ENCODE results near the gene TRIM44. TPM values are rescaled to one million over a fixed set of nuclear protein-coding genes. Genes with fewer than 3 reads are reported as not detected.
A peak's percentile ranks its signal among the peaks of the same experiment; 100 is the strongest.

The TRIM44 gene
- total and polyA plus RNA-seq, 12 donors, result 5.5 to 89.8 (median 34.1) TPM

DNA sequence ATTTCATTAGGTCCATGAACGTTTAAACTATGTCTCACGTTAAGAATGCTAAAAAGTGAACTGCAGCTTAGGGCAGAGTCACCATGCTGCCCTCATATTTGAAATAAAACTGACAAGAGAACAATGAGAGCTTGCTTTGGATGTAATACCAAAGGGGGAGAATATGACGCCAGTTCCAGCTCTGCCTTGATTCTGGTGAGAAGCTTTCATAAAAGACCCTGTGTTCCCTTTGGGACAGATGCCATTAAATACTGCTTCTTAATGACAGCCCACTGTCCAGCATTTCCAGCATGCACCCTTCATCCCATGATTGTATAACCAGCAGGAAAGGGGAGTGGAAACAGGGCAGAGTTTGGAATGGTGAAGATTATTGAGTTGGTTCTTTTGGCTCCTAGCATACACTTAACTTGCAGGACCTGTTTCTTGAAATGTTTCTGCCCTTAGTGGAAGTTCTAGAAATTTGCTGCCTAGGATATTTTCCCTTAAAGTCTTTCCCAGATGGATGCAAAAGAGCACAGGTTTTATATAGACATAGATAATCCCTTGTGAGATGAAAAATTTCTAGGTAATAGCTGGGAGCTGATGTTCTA is 142.0 kb downstream of the TRIM44 start:
- H3K27me3 ChIP-seq, result no peaks in the 10 kb centered on the region
- no peaks in the 10 kb centered on the region for H3K9me3 ChIP-seq (replicated peaks in 1 of 3)
- WGBS, 4 donors, result 84 to 93% (median 87%) methylated on average over 3 of the region's 3 CpGs
- H3K27ac ChIP-seq, result no peak overlapping the region
- no peak overlapping the region for H3K4me3 ChIP-seq
- H3K4me1 ChIP-seq (replicated peaks in 1 of 2), result no peaks in the 10 kb centered on the region
- intact Hi-C loops (cut with DNase I), result no loop called here
- no peaks in the 10 kb centered on the region for H3K36me3 ChIP-seq (replicated peaks in 1 of 2)
- DNase-seq, result no peak
- no peak for TF ChIP-seq CTCF (IDR thresholded peaks at IDR 0.05)
- TF ChIP-seq POLR2A (IDR thresholded peaks at IDR 0.05), result no peak

- intact Hi-C loops (cut with DNase I), result no loop called here
- no peak for DNase-seq
- TF ChIP-seq CTCF (IDR thresholded peaks at IDR 0.05) (no peak), POLR2A (IDR thresholded peaks at IDR 0.05) (no peak)
- H3K36me3 ChIP-seq (replicated peaks in 1 of 2), result no peaks in the 10 kb centered on the region
- no peak overlapping the region for H3K27ac ChIP-seq
- peaks cover 0 to 25% of the 10 kb centered on the region in 2 donors for H3K4me1 ChIP-seq (replicated peaks in 1 of 2)
- WGBS, 4 donors, result 73 to 75% (median 74%) methylated on average over 4 of the region's 4 CpGs
- H3K4me3 ChIP-seq, result no peak overlapping the region
- no peaks in the 10 kb centered on the region for H3K9me3 ChIP-seq (replicated peaks in 1 of 3)
- no peaks in the 10 kb centered on the region for H3K27me3 ChIP-seq
Measured at GRCh38 chr11:35809561-35809960, 147.0 kb downstream of the TRIM44 start.

DNA sequence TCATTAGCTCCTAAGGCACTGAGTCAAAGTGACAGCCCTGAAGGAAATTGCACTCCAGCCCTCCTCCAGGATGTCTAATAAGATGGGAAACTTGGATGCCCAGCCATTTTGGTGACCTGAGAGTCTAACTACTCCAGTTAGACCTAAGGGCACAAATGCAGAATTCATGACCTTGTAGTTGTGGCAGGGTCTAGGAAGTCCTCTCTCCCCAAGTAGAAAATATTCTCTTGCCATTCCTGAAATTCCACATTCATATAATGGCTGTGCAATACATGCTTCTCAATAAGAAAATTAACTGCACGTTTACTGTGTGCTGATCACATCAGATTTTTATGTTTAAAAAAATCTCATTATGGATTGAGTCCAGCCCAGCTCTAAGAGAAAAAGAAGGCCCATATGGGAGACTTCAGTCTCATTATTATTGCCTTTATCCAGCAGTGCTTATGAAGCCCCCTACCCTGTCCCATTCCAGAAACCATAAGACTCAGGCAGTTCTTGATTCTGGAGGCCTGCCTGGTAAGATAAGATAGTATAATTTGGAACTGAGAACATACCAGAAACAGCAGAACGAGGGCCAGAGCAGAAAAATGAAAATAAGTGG is 147.6 kb downstream of the TRIM44 start:
- DNase-seq, result no peak
- no peak overlapping the region for H3K27ac ChIP-seq
- WGBS, 4 donors, result 43 to 48% (median 46%) methylated on average over 2 of the region's 2 CpGs
- intact Hi-C loops (cut with DNase I), result loop anchor here in 1 of 2 donors (10.0 kb wide), 1 partner anchor 195 kb away; the partner anchor contains the start of gene FJX1
- no peaks in the 10 kb centered on the region for H3K27me3 ChIP-seq
- no peak for TF ChIP-seq POLR2A (IDR thresholded peaks at IDR 0.05)
- TF ChIP-seq CTCF (IDR thresholded peaks at IDR 0.05), result no peak
- H3K9me3 ChIP-seq (replicated peaks in 1 of 3), result no peaks in the 10 kb centered on the region
- no peak overlapping the region for H3K4me3 ChIP-seq
- H3K4me1 ChIP-seq (replicated peaks in 1 of 2), result peaks cover 0 to 25% of the 10 kb centered on the region in 2 donors
- H3K36me3 ChIP-seq (replicated peaks in 1 of 2), result no peaks in the 10 kb centered on the region

DNA sequence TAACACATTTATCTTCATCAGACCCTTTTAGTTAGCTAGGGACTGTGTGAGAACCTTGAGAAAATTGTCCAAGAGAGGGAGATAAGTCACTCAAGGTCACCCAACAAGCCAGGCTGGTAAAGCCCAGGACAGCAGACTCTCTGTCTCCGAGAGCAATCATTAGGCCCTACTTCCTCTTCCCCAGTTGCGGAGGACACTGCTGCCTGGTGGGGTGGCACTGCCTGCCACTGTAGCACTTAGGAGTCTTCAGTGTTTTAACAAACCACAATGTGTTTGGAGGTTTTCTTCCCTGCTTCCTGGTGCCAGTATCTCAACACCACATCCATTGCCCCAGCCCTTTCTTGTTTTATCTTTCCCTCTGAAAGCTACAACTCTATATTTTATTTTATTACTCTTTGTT is 149.2 kb downstream of the TRIM44 start:
- H3K4me1 ChIP-seq (replicated peaks in 1 of 2), result peaks cover 0 to 29% of the 10 kb centered on the region in 2 donors
- no peaks in the 10 kb centered on the region for H3K27me3 ChIP-seq
- no peaks in the 10 kb centered on the region for H3K9me3 ChIP-seq (replicated peaks in 1 of 3)
- intact Hi-C loops (cut with DNase I), result loop anchor here in 1 of 2 donors (10.0 kb wide), 1 partner anchor 197 kb away; the partner anchor contains the start of gene FJX1
- no peak overlapping the region for H3K4me3 ChIP-seq
- no peaks in the 10 kb centered on the region for H3K36me3 ChIP-seq (replicated peaks in 1 of 2)
- no peak for TF ChIP-seq CTCF (IDR thresholded peaks at IDR 0.05)
- TF ChIP-seq POLR2A (IDR thresholded peaks at IDR 0.05), result no peak
- WGBS, 4 donors, result 40 to 76% (median 51%) methylated on average over 2 of the region's 2 CpGs
- H3K27ac ChIP-seq, result no peak overlapping the region
- peak in 4 of 7 donors; percentile 23 to 34 (median 30) for DNase-seq
